Stimulated activated CD4-positive, alpha-beta T cell treated with anti-CD3 and anti-CD28 coated beads, Interleukin-2, amount 100 ng/mL, for 24 hours (primary cell): Measurements from ENCODE around the gene SAP30L.

Experiments
- DNase-seq, 2 donors: peaks; one replicate each; pipeline ENCODE4 v3.0.0-alpha.2; 2020

Gene SAP30L

GRCh38 chr5:154421868-154422267, 23.9 kb upstream of the SAP30L start:
- peak in 1 of 2 donors; percentile 14 for DNase-seq

GRCh38 chr5:154422298-154422697, 23.5 kb upstream of the SAP30L start:
- DNase-seq = no peak

GRCh38 chr5:154428208-154428607, 17.6 kb upstream of the SAP30L start:
- no peak for DNase-seq

- no peak for DNase-seq
Measured at GRCh38 chr5:154429341-154429740, 16.5 kb upstream of the SAP30L start.

- no peak for DNase-seq
Measured at GRCh38 chr5:154430466-154430865, 15.3 kb upstream of the SAP30L start.

GRCh38 chr5:154430961-154431630, 14.7 kb upstream of the SAP30L start:
- DNase-seq = no peak

GRCh38 chr5:154435226-154435625, 10.6 kb upstream of the SAP30L start:
- DNase-seq = no peak

GRCh38 chr5:154437281-154437965, 8.4 kb upstream of the SAP30L start:
- DNase-seq = no peak

- DNase-seq = no peak
Measured at GRCh38 chr5:154440540-154440939, 5.3 kb upstream of the SAP30L start.

- DNase-seq = no peak
Measured at GRCh38 chr5:154442801-154443200, 3.0 kb upstream of the SAP30L start.

GRCh38 chr5:154444556-154445421, 1.0 kb upstream of the SAP30L start:
- peak in 1 of 2 donors; percentile 29 for DNase-seq

GRCh38 chr5:154446195-154447088, 645 bp downstream of the SAP30L start:
- DNase-seq = peak; percentile 56 to 59

- peak in 1 of 2 donors; percentile 16 for DNase-seq
Measured at GRCh38 chr5:154447089-154447725, 1.4 kb downstream of the SAP30L start.

GRCh38 chr5:154449786-154450185, 4.0 kb downstream of the SAP30L start:
- no peak for DNase-seq

- no peak for DNase-seq
Measured at GRCh38 chr5:154451957-154452356, 6.2 kb downstream of the SAP30L start.

- DNase-seq = no peak
Measured at GRCh38 chr5:154455585-154455984, 9.8 kb downstream of the SAP30L start.

GRCh38 chr5:154456540-154456939, 10.7 kb downstream of the SAP30L start:
- no peak for DNase-seq

GRCh38 chr5:154459015-154459414, 13.2 kb downstream of the SAP30L start:
- no peak for DNase-seq

GRCh38 chr5:154460172-154460571, 14.4 kb downstream of the SAP30L start:
- DNase-seq = no peak

GRCh38 chr5:154461531-154461930, 15.7 kb downstream of the SAP30L start:
- DNase-seq = no peak

- DNase-seq = no peak
Measured at GRCh38 chr5:154464438-154464837, 18.6 kb downstream of the SAP30L start.

GRCh38 chr5:154465169-154465568, 19.4 kb downstream of the SAP30L start:
- no peak for DNase-seq
